NCI-H146 (cell line): ENCODE results near the gene LACTBL1.
A peak's percentile ranks its signal among the peaks of the same experiment; 100 is the strongest.
"Not testable (repeated sequence)": the region's sequence is repeated elsewhere in the genome, so short reads cannot be mapped to it uniquely, and the experiment has no call there.

ENCODE experiments used
- DNase-seq: peaks from one replicate; lab custom pipeline; 2025; lab: John Stamatoyannopoulos, UW

LACTBL1 gene, protein sequence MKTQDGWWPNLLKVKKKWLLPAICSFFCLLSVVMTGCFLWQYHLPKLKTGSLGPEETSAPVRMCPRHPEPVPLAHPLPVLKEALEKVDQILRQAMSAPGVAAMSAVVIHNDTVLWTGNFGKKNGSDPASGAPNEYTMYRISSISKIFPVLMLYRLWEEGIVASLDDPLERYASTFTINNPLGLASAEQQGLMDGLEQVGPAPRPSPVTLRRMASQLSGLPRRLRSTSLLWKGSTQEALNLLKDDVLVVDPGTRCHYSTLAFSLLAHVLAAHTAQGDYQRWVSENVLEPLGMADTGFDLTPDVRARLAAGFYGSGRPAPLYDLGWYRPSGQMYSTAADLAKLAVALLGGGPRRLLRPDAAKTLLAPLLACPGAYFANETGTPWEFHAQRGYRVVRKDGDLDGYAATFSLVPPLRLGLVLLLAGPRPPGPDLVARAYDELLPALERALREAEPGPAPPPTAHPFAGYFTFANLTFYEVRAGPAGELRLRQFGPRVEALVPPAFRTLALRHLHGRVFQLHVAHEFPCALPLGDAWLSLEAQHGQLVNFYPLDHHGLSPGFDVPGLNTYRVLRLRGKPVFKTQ

GRCh38 chr1:22972760-22973159, at the start of gene LACTBL1:
Gene LACTBL1, minus strand, starts transcription at chr1:22972866. Its CDS starts 550 bp downstream, at chr1:22972316.
- no peak for DNase-seq

- DNase-seq = no peak
Observed at GRCh38 chr1:23021834-23022233, 49.2 kb upstream of the LACTBL1 start.

DNA sequence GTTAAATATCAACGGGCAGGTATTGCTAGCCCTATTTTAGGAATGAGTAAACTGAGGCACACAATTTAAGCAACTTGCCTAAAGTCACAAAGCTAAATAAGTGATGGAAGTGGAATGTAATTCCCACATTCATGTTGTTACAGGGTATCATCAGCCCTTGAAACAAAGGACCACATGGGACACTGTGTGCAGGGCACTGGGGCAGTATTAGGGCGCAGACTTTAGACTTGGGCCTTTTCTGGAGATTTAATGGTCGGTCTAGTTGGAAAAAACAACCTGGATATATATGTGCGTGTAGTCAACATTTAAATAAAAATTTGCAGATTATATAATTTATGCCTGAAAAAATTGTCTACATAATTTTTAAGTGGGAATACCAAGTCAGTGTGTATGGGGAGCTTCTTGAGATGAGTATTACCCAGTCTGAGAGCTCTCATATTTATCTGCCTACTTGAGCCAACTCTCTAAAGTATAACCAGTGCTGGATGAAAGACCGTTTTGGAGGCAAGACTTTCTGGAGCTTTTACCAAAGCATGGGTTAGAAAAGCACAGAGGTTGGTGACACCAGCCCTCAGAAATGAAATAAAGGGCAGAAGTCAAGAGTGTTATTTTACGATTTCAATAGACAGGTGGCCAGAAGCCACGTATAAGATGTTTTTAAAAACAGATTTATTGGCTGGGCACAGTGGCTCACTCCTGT, 48.2 kb upstream of the LACTBL1 start:
- DNase-seq = no peak

- peak; percentile 39 for DNase-seq
Observed at GRCh38 chr1:23019863-23020625, 47.4 kb upstream of the LACTBL1 start.

DNA sequence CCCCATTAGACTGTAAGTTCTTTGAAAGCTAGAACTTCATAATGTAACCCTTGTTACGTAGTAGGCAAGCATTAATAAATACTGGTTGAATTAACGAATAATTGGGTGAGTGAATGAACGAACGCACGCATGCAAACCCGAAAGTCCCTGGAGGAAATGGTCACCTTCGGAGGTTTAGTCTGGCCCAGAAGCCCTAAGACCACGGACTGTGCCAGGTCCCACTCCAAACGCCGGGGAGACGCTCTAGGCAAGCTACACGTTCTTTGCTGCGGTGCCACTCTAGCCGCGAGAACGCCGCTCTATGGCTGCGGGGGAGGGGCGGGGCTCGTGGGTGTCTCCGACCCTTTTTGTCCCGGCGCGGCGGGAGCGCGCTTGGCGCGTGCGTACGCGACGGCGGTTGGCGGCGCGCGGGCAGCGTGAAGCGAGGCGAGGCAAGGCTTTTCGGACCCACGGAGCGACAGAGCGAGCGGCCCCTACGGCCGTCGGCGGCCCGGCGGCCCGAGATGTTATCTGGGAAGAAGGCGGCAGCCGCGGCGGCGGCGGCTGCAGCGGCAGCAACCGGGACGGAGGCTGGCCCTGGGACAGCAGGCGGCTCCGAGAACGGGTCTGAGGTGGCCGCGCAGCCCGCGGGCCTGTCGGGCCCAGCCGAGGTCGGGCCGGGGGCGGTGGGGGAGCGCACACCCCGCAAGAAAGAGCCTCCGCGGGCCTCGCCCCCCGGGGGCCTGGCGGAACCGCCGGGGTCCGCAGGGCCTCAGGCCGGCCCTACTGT, 46.6 kb upstream of the LACTBL1 start, which contains the start of gene KDM1A:
TSS of gene KDM1A (plus strand) at position 375 of the 769 bp plus-strand sequence. CDS start at position 504, 129 bp downstream.
- peak; percentile 95 for DNase-seq

- peak; percentile 16 for DNase-seq
Observed at GRCh38 chr1:23018661-23019093, 46.0 kb upstream of the LACTBL1 start.

- peak; percentile 87 for DNase-seq
Observed at GRCh38 chr1:23013657-23014056, 41.0 kb upstream of the LACTBL1 start.

DNA sequence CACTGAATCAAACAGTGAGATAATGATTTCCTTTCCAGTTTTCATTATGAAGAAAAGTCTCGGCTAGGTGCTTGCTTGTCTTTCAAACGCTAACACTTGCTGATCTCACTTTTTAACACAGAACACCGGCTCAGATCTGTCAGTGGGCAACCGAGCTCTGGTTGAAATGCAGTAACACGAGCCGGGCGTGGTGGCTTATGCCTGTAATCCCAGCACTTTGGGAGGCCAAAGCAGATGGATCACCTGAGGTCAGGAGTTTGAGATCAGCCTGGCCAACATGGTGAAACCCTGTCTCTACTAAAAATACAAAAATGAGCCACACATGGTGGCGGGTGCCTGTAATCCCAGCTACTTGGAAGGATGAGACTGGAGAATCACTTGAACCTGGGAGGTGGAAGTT, 37.4 kb upstream of the LACTBL1 start:
- not testable (repeated sequence) for DNase-seq

DNA sequence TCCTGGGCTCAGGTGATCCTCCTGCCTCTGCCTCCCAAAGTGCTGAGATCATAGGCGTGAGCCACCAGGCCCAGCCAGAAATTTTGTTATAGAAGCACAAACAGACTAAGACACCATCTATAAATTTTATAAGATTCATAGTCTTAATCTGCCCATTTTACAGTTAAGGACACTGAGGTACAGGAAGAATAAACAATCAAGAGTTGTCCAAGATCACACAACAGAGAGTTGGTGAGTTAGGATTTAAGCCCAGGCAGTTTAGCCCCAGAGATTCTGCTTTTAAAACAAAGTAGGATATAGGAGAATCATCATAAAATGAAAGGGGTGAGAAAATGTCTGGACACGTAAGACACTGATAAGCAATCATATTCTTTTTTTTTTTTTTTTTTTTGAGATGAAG, 36.2 kb upstream of the LACTBL1 start:
- no peak for DNase-seq

DNA sequence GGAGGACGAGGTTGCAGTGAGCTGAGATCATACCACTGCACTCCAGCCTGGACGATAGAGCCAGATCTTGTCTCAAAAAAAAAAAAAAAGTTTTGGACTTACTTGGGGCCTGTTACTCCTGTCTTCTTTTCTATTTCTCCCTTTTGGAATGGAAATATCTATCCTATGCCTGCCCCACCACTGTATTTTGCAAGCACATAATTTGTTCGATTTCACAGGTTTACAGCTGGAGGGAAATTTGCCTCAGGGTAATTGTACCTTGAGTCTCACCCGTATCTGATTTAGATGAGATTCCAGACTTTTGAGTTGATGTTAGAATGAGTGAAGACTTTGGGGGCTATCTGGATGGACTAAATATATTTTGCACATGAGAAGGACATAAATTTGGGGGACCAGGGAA, 34.4 kb upstream of the LACTBL1 start:
- no peak for DNase-seq

GRCh38 chr1:23004769-23005168, 32.1 kb upstream of the LACTBL1 start:
- DNase-seq = not testable (repeated sequence)

GRCh38 chr1:23004112-23004511, 31.4 kb upstream of the LACTBL1 start:
- DNase-seq = no peak

DNA sequence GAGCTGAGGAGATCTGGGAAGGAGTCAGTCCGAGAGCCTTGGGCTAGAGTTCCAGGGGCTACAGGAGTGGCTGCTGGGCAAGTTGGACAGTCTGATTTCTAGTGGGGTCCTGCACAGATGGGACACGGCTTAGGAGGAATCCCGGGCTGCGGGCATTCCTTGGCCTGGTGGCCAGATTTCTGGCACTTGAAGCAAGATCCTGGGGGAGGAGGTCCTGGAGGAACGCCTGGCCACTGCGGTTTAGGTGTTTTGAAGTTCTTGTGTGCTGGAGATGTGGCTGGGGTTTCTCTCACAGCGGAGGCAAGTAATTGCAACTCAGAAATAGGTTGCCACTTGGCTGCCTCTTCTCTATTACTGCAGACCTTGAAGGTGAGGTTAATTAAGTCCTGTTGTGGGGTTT, 29.6 kb upstream of the LACTBL1 start:
- DNase-seq = not testable (repeated sequence)

DNA sequence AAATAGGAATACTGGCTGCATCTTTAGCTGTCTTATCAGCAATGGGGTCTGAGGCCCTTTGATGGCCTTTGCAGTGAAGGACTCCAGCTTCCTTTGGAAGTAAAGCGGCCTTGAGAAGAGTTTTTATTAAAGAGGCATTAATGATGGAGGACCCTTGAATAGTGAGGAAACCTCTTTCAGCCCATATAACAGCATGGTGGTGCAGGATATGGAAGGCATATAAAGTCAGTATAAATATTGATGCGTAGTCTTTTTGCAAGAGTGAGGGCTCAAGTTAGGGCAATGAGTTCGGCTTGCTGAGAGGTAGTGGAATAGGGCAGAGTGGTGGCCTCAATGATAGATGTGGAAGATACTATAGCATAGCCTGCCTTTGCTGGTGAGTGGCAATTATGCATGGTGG, 27.5 kb upstream of the LACTBL1 start:
- DNase-seq = not testable (repeated sequence)

GRCh38 chr1:22997528-22997927, 24.9 kb upstream of the LACTBL1 start:
- not testable (repeated sequence) for DNase-seq

DNA sequence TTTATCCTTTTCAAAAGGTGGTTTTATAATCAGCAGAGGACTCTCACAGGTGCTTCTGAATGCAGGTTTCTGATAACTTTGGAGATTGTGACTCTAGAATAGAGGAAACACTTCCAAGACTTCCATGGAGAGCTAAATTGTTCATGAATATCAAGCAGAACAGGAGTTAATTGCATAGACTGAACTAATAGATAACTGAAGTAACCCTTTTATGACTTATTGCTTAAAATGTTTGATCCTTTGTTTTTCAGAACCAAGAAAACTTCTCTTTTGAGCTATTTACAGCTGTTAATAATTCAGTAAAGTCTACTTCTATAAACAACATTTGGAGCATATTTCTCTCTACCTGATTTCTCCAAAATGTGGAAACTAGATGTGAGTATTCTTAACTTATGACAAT, 23.1 kb upstream of the LACTBL1 start:
- DNase-seq = no peak

- DNase-seq = not testable (repeated sequence)
Observed at GRCh38 chr1:22993220-22993795, 20.6 kb upstream of the LACTBL1 start.

- DNase-seq = not testable (repeated sequence)
Observed at GRCh38 chr1:22992384-22992783, 19.7 kb upstream of the LACTBL1 start.

- no peak for DNase-seq
Observed at GRCh38 chr1:22983944-22984343, 11.3 kb upstream of the LACTBL1 start.

GRCh38 chr1:22980471-22980790, 7.8 kb upstream of the LACTBL1 start:
- not testable (repeated sequence) for DNase-seq

DNA sequence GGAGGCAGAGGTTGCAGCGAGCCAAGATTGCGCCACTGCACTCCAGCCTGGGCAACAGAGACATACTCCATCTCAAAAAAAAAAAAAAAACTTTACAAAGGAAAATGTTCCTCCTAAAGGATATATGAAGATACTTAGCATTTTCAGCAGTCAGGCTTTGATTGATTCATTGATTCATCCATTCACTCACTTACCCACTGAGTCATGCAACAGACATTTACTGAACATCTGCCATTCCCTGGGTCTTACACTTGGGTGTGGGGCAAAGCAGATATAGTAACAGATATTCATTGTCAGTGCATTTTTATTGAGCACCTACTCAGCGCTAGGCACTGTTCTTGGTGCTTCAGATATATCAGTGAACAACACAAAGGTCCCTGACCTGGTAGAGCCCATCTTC, 5.6 kb upstream of the LACTBL1 start:
- DNase-seq = no peak
